ENCODE measurements around the gene TWNK. TPM values are rescaled to one million over a fixed set of nuclear protein-coding genes. Genes with fewer than 3 reads are reported as not detected.

TWNK gene
- total and polyA plus RNA-seq, 9 of the 15 experiments (the other 6 are each of a cell fraction or from before 2014, with no cell fraction given): 11.6 to 34.7 (median 17.4) TPM

DNA sequence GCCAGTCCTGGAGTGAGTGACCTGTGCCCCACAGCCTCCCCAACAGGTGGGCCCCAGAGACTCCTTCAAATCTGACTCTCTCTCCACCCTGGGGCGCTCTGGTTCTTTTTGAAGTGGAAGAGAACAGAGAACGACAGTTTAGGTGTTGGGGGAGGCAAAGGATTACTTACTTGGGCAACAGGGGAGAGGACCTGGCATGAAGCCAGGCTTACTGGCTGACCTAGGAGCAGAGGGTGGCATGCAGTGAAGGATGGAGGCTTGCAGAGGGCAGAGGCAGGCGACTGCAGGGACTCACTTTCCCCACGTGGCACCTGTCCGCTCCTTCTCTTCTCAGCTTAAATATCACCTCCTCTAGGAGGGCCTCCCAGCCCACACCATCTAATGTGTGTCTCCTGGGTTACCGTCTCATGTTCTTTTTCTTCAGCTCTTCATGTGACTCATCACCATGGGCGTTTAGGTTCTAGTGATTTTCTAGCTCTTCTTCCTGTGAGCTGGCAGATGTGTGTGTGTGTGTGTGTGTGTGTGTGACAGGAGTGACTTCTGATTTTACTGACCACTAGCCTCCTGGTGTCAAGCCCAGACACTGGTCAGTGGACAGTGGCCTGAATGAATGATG is 27.7 kb downstream of the TWNK start:
- Histone ChIP-seq H3K36me3 (ENCODE audit: control insufficient read depth, insufficient read depth, low read length) (no peaks in the 10 kb centered on the region), H4K20me1 (replicated peaks; ENCODE audit: control insufficient read depth, insufficient read depth, low read length) (no peaks in the 10 kb centered on the region), H3K27ac (ENCODE audit: extremely low read depth, low read depth, low read length) (no peak overlapping the region), H3K9ac (ENCODE audit: insufficient read depth in 1 of 2, low read depth in 2 of 2, low read length in 2 of 2) (no peak overlapping the region), H3K27me3 (ENCODE audit: control insufficient read depth in 2 of 2, insufficient read depth in 2 of 2, low read length in 2 of 2) (no peaks in the 10 kb centered on the region), H3K9me3 (replicated peaks; ENCODE audit: control insufficient read depth, insufficient read depth, low read depth, low read length) (no peaks in the 10 kb centered on the region), H2AFZ (ENCODE audit: low read depth, low read length) (no peak overlapping the region), H3K79me2 (ENCODE audit: control insufficient read depth, insufficient read depth, low read length) (no peaks in the 10 kb centered on the region), H3K9me1 (ENCODE audit: control insufficient read depth, insufficient read depth, low read length) (no peaks in the 10 kb centered on the region), H3K4me3 (no peak overlapping the region), H3K4me1 (replicated peaks in 1 of 2; ENCODE audit: control insufficient read depth in 2 of 2, insufficient read depth in 2 of 2, low read length in 2 of 2) (peaks cover 14 to 37% of the 10 kb centered on the region in 2 experiments; a peak in 4 of 5 replicates), H3K4me2 (ENCODE audit: insufficient read depth, low read length) (no peak overlapping the region)
- ATAC-seq (no peak), FAIRE-seq (no peak), DNase-seq (ENCODE audit: extremely low read depth in 1 of 4, low spot score in 3 of 4) (peak in 1 of 4 experiments; percentile 21)
- ChIA-PET CTCF (ENCODE audit: low intra/inter-chr PET ratio) (interaction anchor here (0.6 to 5.8 kb wide), 2 partner anchors 19 to 35 kb away, joined by 3 to 150 read pairs; partner anchors contain the start of gene LZTS2), POLR2A (interaction anchor here (1.0 kb wide), 1 partner anchor 52 kb away, joined by 4 read pairs; no protein-coding TSS in a partner anchor)
- intact Hi-C loops (cut with micrococcal nuclease) (loop anchor here (1.0 to 10.0 kb wide), 3 partner anchors 21 to 136 kb away; partner anchors contain the start of gene KAZALD1), in situ Hi-C loops (cut with MboI) (loop anchor here (10.0 kb wide), 1 partner anchor 460 kb away; no protein-coding TSS in a partner anchor)
- TF ChIP-seq RFX1 (IDR thresholded peaks at IDR 0.05) (peak; percentile 29; the same call in 1 of the 2 replicates), BRF1 (IDR thresholded peaks at IDR 0.05; ENCODE audit: borderline replicate concordance, extremely low read depth, insufficient read length) (no peak), NFIC (IDR thresholded peaks at IDR 0.05) (peak; percentile 78), ZFP36 (IDR thresholded peaks at IDR 0.05; ENCODE audit: low read depth, low read length, partially characterized antibody) (peak; percentile 74)
- no TSS peak for BruUV-seq (replicated peaks)
- 10% methylated on average over 5 of the region's 7 CpGs for WGBS (ENCODE audit: insufficient coverage, low coverage, missing lambda C conversion rate)

All from K562 (cell line).